Activated CD4-positive, alpha-beta T cell treated with anti-CD3 and anti-CD28 coated beads for 1 hour (primary cell): ENCODE data around the gene ASL.
"Not testable (repeated sequence)": the region's sequence is repeated elsewhere in the genome, so short reads cannot be mapped to it uniquely, and the experiment has no call there.

ENCODE experiments used
- DNase-seq: peaks from one replicate; pipeline ENCODE4 v3.0.0-alpha.2; 2020

ASL gene

DNA sequence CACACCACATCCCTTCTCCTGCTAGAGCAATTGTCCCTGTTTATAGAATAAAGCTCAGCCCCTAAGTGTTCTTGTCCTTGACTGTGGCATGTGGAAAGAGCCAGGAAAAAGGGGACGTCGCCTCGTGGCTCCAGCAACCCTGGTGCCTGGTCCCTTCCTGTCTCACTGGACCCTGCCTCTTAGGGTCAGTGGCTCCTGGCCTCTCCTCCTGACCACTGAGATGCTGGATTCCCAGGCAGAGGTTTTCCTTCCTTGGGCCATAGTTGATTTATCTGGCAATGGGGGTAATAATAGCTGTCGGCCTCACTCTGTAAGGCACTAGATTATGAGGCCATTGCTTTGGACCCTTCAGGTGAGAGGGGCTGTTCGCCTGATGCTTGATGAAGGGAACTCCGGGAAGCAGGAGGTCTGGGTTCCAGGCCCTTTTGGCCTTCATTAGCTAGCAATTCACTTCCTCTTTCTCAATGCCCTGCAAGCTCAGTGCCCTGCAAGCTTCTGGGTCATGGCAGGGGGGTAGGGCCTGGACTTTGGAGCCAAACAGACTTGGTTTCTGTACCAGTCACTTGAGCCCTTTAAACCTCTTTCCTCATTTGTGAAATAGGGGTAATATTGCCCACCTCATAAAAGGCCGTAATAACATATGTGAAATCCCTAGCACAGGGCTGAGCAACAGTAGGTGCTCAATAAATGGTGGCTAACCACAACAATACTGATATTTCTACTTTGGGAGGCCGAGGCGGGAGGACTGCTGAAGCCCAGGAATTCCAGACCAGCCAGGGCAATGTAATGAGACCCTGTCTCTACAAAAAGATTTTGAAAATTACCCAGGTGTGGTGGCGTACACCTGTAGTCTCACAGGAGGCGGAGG is 1.1 kb downstream of the ASL start:
- DNase-seq: no peak

DNA sequence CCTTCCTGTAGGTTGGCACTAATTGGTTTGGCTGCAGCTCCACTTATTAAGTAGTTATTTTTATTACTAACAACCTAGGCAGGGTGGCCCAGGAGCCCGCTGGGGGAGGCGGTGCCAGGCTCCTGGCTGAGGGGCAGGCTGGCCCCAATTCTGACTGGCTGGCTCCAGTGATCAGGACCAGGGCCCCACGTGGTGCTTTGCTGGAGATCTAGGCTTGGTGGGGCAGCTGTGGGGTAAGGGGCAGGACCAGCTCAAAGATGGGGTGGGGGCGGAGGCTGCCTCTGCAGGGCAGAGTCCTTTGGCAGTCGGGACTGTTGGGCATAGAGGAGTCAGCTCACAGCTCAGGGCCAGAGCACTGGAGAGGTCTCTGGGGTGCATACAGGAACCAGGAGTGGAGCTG is 2.4 kb downstream of the ASL start:
- DNase-seq: no peak

DNA sequence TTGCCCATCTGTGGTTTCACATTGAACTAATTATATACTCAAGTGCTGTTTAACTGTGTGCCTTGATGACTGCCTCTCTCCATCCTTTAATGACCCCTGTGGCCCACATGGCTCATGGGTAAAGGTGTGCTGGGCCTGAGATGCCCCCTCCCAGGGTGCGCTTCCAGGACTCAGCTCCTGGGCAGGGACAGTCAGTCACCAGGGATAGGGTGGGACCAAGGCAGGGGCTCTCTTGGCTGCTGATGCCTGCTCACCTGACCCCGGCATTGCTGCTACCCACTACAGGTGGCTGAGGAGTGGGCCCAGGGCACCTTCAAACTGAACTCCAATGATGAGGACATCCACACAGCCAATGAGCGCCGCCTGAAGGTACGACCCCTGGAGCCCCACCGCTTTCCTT is 6.5 kb downstream of the ASL start:
- no peak for DNase-seq

DNA sequence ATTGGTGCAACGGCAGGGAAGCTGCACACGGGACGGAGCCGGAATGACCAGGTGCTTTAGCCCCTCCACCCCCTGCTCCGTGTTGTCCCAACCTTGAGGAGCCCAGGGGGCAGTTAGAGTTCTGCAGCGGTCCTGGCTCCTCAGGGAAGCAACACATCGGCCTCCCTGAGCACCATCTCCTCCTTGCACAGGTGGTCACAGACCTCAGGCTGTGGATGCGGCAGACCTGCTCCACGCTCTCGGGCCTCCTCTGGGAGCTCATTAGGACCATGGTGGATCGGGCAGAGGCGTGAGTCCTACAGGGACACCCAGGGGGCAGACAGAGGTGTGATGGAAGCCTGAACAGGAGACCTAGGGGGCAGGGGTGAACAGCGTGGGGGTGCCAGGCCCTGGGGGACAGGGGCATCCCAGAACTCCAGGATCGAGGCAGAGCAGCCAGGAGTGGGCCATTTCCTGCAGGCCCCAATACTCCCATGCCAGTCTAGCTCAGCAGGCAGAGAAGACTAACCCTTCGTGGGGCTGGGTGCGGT is 7.3 kb downstream of the ASL start:
- no peak for DNase-seq

DNA sequence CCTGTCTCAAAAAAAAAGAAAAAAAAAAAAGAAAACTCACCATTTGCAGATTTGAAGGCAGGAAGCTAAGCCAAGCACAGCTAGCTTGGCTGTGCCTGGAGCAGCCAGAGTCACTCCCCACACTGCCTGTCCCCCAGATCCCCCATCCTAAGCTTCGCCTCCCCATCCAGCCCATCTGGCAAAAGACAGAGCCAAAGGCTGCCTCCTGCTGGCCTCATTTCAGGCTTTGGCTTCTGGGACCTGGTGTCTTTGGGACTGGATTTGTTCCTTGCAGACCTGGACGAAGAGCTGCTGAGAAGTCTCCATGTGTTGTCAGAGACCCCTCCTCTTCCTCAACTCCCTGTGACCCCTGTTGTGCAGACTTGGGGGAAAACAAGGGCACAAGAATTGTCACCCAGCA is 8.1 kb downstream of the ASL start:
- no peak for DNase-seq

DNA sequence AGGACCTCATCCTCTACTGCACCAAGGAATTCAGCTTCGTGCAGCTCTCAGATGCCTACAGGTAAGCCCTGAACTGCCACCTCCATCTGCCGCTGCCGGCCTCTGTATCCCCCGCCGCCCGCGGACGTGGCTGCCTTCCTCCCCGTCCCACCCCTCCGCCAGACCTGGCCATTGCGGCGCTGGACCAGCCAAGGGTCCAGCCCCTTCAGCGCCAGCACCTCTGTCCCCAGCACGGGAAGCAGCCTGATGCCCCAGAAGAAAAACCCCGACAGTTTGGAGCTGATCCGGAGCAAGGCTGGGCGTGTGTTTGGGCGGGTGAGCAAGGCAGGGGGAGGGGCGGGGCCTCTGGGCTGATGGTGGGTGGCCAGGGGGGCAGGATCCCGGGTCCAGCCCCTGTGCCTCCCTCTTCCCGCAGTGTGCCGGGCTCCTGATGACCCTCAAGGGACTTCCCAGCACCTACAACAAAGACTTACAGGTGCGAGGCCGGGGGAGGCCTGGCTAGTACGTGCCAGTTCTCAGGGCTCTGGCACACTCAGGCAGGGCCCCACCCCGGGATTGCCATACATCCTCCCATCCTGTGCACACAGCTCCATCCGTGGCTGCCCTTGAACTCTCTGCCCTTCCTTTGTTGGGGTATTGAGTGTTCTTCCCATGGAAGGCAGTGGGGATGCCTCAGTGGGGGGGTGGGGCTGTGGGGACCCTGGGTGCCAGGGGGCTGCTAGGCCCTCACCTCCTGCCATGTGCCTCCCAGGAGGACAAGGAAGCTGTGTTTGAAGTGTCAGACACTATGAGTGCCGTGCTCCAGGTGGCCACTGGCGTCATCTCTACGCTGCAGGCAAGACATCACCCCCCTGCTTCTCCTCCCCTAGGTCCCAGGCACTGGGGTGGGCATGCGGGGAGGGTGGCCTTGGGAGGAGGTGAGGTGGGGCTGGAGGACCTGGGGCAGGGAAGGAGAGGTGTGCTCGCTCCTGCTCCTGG is 13.5 kb downstream of the ASL start:
- no peak for DNase-seq

DNA sequence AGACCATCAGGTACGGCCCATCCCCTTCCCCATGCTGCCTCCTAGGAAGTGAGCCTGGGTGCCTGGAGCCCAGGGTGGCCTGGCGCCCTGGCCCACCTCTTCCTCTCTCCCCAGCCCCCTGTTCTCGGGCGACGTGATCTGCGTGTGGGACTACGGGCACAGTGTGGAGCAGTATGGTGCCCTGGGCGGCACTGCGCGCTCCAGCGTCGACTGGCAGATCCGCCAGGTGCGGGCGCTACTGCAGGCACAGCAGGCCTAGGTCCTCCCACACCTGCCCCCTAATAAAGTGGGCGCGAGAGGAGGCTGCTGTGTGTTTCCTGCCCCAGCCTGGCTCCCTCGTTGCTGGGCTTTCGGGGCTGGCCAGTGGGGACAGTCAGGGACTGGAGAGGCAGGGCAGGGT is 17.0 kb downstream of the ASL start:
- DNase-seq: no peak

DNA sequence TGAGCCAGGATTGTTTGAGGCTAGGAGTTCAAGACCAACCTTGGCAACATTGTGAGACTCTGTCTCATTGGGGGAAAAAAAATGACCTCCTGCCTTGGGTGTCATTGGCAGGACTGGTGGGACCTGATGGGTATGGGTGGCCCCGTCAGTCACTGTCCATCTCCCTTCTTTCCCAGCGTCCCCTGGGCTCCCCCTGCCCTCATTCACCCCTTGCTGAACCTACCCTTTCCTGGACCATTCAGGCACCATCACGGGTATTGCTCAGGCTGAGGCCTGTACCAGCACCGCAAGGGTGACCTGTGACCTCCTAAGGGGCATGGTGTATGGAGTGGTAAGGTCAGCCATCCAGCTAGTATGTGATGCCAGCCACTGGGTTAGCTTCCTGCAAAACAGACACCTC is 19.4 kb downstream of the ASL start:
- DNase-seq: no peak

DNA sequence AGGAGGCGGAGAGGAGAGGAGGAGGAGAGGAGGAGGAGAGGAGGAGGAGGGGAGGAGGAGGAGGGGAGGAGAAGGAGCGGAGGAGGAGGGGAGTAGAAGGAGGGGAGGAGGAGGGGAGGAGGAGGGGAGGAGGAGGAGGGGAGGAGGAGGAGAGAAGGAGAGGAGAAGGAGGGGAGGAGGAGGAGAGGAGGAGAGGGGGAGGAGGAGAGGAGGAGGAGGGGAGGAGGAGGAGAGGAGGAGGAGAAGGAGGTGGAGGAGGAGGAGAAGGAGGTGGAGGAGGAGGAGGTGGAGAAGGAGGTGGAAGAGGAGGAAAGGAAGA is 23.6 kb downstream of the ASL start:
- DNase-seq: no peak

DNA sequence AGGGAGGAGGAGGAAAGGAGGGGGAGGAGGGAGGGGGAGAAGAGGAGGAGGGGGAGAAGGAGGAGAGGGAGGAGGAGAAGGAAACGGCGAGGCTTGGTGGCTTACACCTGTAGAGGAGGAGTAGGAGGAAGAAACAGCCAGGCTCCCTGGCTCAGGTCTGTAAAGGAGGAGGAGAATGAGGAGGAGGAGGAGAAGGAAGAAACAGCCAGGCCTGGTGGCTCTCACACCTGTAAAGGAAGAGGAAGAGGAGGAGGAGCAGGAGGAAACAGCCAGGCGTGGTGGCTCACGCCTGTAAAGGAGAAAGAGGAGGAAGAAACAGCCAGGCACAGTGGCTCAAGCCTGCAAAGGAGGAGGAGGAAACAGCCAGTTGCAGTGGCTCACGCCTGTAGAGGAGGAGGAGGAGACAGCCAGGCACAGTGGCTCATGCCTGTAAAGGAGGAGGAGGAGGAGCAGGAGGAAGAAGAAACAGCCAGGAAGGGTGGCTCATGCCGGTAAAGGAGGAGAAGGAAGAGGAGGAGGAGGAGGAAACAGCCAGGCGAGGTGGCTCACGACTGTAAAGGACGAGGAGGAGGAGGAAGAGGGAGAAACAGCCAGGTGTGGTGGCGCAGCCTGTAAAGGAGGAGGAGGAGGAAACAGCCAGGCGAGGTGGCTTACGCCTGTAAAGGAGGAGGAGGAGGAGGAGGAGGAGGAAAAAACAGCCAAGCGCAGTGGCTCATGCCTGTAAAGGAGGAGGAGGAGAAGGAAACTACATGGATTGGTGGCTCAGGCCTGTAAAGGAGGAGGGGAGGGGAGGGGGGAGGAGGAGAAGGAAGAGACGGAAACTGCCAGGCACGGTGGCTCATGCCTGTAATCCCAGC is 24.2 kb downstream of the ASL start:
- peak; percentile 14 for DNase-seq

DNA sequence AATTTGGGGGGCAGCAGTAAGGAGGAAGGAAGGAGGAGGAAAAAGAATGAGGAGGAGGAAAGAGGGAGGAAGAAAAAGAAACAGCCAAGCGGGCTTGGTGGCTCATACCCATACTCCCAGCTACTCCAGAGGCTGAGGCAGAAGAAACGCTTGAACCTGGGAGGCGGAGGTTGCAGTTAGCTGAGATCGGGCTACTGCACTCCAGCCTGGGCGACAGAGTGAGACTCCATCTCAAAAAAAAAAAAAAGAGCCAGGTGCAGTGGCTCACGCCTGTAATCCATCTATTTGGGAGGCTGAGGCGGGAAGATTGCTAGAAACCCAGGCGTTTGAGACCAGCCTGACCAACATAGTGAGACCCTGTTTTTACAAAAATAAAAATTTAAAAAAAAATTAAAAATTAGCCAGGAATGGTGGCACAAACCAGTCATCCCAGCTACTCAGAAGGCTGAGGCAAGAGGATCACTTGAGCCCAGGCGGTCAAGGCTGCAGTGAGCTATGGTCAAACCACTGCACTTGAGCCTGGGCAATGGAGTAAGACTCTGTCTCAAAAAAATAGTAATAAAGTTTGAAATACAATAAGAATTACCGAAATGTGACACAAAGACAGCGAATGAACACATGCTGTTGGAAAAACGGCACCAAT is 24.9 kb downstream of the ASL start:
- DNase-seq: no peak

DNA sequence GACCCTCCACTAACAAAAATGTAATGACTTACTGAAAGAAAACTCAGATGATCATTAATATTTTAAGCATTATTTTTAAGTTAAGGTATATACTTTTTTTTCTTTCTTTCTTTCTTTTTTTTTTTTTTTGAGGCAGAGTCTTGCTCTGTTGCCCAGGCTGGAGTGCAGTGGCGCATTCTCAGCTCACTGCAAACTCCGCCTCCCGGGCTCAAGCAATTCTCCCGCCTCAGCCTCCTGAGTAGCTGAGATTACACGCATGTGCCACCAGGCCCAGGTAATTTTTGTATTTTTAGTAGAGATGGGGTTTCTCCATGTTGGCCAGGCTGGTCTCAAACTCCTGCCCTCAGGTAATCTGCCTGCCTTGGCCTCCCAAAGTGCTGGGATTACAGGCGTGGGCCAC is 26.5 kb downstream of the ASL start:
- DNase-seq: not testable (repeated sequence)

DNA sequence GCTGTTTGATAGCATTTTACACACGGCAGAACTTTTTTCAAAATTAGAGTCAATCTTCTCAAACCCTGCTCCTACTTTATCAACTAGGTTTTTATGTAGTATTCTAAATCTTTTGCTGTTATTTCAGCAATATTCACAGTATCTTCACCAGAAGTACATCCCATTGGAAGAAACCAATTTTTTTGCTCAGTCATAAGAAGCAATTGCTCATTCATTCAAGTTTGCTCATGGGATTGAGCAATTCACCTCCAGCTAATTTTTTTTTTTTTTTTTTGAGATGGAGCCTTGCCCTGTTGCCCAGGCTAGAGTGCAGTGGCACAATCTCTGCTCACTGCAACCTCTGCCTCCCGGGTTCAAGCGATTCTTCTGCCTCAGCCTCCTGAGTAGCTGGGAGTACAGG is 28.4 kb downstream of the ASL start:
- not testable (repeated sequence) for DNase-seq

DNA sequence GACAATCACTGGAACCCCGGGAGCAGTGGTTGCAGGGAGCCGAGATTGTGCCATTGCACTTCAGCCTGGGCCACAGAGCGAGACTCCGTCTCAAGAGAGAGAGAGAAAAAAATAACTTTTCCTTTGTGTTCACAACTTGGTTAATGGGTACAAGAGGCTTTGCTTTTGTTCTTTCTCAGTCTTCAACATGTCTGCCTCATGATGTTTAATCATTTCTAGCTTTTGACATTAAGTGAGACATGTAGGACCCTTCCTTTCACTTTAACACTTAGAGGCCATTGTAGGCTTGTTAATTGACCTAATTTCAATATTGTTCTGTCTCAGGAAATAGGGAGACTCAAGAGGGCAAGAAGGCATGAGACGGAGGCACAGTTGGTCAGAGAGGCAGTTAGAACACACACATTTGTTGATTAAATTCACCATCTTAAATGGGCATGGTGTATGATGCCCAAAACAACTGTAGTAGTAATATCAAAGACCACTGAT is 29.7 kb downstream of the ASL start:
- no peak for DNase-seq

DNA sequence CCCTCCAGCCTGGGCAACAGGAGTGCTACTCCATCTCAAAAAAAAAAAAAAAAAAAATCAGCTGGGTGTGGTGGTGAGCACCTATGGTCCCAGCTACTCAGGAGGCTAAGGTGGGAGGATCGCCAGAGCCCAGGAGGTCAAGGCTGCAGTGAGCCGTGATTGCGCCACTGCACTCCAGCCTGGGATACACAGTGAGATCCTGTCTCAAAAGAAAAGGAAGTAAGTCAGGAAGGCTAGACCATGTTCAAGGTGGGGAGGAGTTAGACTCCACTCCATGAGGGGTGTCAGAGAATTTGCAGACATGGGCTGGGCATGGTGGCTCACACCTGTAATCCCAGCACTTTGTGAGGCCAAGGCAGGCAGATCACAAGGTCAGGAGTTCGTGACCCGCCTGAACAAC is 32.8 kb downstream of the ASL start:
- DNase-seq: not testable (repeated sequence)

DNA sequence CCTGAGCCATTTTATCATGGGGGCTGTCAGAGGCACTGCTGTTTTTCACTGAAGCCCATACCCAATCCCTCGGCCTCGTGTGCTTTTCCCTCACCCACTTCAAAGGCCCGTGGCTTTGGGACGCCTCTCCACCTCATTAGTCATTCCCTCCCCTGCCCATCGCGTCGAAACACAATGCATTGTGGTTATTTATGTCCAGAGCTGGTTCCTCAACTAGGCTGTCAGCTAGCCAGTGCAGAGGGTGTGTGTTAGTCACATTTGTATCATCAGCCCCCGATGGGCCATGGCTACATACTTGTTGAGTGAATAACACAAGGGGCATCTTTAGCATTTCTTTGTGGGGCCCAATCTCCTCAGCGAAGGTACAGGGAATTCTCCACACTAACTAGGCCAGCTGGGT is 35.2 kb downstream of the ASL start:
- DNase-seq: no peak

DNA sequence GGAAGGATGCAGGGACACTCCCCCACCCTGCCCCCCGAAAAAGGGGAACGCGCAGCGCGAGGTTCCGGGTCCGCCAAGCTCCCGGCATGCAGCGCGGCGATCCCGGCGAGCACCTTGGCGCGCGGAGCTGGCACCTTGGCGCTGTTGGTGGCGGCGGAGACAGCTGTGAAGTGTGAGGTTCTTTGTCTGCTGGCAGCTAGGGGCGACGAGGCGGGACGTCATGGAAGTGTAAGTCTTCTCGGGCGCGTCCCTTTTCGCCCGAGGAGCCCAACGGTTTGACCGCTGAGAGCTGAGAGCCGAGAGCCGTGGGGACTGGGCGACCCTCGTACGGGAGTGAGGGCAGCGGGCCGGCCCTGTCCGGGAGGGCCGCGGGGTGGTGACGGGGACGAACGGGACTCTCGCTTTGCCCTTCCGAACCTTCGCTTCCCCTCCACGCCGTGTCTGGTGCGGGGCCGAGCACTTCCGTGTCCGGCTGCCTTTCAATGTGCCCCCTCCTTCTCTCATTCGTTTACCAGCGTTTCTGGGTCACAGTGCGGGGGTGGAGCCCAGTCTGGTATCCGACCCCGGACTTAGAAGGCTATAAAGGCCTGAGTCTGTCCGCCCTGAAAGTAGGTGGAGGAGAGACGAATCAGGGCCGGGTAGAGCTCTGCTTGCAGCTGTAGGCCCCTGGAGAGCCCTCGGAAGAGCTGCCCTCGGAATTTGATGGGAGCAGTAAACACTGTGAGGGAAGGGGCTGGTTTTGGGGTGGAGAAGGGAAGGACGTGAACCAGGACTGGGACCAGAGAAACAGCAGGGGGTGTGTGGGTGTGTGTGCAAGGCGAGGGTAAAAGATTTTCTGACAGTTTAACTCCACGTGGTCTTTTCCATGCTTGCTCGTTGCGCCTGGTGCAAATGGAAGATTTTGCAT is 39.4 kb downstream of the ASL start, which contains the start of gene CRCP:
Gene CRCP, plus strand, starts transcription at position 105 of the 907 bp plus-strand sequence. Its CDS starts 116 bp downstream, at position 221.
- peak; percentile 72 for DNase-seq

DNA sequence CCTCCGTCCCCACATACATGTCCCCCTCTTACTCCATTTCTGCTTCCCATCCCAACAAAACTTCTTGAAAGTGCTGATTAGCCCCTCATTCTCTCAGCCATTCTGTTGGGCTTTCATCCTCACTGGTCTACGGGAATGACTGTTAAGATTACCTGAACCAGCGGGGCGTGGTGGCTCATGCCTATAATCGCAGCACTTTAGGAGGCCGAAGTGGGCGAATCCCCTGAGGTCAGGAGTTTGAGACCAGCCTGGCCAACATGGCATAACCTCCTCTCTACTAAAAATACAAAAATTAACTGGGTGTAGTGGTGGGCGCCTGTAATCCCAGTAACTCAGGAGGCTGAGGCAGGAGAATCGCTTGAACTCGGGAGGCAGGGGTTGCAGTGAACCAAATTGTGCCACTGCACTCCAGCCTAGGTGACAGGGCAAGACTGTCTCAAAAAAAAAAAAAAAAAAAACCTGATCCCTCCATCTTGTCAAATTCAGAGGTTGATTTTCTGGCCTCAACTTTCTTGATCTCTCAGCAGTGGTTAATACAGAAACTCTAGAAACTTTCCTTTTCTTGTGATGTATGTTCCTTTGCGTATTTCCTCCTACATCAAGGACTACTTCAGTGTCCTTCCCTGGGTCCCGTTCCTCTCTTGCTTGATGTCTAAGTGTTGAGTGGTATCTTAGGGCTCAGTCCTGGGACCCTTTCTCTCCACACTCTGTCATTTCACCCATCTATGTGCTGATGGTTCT is 41.2 kb downstream of the ASL start:
- not testable (repeated sequence) for DNase-seq

DNA sequence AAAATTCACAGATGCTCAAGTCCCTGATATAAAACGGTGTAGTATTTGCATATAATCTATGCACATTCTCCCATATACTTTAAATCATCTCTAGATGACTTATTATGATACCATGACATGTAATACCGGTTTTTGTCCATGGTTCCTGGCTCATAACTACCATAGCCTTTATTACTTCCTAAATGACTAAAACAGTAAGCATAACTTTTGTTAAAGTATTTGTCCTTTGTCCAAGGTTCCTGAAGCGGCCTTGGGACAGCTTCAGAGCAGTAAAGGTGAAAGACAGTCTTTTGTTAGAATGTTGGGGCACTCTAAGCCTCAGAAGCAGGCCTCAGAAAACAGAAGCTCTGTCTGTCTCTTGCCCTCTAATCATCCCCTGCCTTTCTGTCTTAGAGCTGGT is 43.0 kb downstream of the ASL start:
- DNase-seq: no peak

DNA sequence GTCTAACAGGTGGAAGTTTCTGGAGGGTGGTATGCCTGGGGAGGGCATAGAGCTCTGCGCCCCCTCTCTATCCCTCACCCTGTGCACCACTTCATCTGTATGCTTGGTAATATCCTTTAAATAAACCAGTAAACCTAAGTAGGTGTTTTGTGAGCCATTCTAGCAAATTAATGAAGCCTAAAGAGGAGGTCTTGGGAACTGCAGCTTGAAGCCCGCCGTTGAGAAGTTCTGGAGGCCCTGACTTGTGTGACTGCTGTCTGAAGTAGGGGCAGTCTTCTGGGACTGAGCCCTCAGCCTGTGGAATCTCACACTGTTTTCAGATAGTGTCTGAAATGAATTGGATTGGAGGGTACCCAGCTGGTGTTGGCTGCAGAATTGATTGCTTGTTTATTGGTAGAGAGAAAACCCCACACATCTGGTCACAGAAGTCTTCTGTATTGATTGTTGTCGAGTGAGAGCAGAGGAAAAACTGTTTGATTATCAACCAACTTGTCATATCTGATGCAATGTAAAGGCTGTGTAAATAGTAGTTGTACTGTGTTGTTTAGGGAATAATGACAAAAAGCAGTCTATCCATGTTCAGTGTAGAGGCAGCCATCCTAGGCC is 43.7 kb downstream of the ASL start:
- DNase-seq: no peak
